Stimulated activated naive CD8-positive, alpha-beta T cell treated with anti-CD3 and anti-CD28 coated beads, Interleukin-15, Interleukin-2, amounts not matched to agents 100 ng/mL and 50 ng/mL, for 24 hours (primary cell): Measurements from ENCODE around the gene FBF1.

Experiments
- H3K27ac Mint-ChIP-seq: one replicate; pipeline ENCODE4 v1.8.0; 2021; ENCODE audit warnings: mild to moderate bottlenecking, mixed read lengths
- H3K27me3 Mint-ChIP-seq: one replicate; pipeline ENCODE4 v1.8.0; 2021; ENCODE audit warnings: mixed read lengths
- H3K36me3 Mint-ChIP-seq: one replicate; pipeline ENCODE4 v1.8.0; 2021; ENCODE audit warnings: low read depth, mixed read lengths
- H3K4me1 Mint-ChIP-seq: one replicate; pipeline ENCODE4 v1.8.0; 2021; ENCODE audit warnings: low read depth, mixed read lengths
- H3K4me3 Mint-ChIP-seq: one replicate; pipeline ENCODE4 v1.8.0; 2021; ENCODE audit warnings: mild to moderate bottlenecking, mixed read lengths
- H3K9me3 Mint-ChIP-seq: one replicate; pipeline ENCODE4 v1.8.0; 2021; ENCODE audit warnings: mixed read lengths

Gene FBF1

DNA sequence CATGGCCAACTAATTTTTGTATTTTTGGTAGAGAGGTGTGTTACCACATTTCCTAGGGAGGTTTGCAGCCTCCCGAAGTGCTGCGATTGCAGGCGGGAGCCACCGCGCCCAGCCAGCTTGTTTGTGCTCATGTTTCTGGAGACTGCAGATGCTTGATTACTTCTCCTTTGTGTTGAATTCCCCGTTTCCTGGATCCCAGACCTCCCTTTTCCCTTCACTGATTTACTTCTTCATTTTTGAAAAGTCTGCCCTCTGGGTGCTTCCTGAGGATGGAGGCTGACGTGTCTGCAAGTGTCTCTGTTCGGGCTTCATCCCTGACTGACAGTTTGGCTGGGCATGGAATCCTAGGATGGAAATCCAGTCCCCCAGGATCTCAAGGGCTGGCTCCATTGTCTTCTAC lies 55.4 kb downstream of the FBF1 start:
- no peaks in the 10 kb centered on the region for H3K27me3 Mint-ChIP-seq
- H3K9me3 Mint-ChIP-seq, result no peaks in the 10 kb centered on the region
- H3K4me3 Mint-ChIP-seq, result no peak overlapping the region
- peaks cover 14% of the 10 kb centered on the region for H3K4me1 Mint-ChIP-seq
- H3K36me3 Mint-ChIP-seq, result peaks cover 10% of the 10 kb centered on the region
- no peak overlapping the region for H3K27ac Mint-ChIP-seq

DNA sequence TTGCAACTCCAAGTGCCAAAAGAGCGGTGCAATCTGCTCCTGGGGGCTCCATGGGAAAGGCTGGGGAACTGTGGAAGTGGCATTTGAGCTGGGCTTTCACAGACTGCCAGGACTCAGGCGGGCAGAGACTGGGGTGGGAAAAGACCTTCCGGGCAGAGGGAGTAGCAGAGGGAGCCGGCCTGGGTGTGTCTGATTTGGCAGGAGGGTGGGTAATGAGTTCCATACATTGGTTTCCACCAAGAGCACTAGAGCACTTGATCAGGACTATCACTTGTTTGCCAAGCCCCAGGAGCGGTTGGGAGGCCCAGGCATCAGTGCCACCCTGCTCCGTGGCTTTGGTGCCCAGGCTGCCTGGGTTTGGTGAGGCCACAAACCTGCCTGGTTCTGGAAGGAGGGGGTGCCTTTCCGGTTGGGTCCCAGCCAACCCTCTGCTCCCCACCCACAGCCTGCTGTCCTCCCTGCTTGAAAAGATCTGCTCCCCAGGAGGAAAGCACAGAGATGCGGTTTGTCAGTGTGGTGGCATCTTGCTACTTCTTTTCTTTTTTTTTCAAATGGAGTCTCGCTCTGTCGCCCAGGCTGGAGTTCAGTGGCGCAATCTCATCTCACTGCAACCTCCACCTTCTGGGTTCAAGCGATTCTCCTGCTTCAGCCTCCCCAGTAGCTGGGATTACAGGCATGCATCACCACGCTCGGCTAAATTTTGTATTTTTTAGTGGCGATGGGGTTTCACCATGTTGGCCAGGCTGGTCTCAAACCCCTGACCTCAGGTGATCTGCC lies 59.0 kb downstream of the FBF1 start:
- no peak overlapping the region for H3K4me3 Mint-ChIP-seq
- H3K27me3 Mint-ChIP-seq, result peaks cover 5% of the 10 kb centered on the region
- H3K9me3 Mint-ChIP-seq, result no peaks in the 10 kb centered on the region
- H3K36me3 Mint-ChIP-seq, result no peaks in the 10 kb centered on the region
- H3K27ac Mint-ChIP-seq, result no peak overlapping the region
- H3K4me1 Mint-ChIP-seq, result peaks cover 14% of the 10 kb centered on the region

DNA sequence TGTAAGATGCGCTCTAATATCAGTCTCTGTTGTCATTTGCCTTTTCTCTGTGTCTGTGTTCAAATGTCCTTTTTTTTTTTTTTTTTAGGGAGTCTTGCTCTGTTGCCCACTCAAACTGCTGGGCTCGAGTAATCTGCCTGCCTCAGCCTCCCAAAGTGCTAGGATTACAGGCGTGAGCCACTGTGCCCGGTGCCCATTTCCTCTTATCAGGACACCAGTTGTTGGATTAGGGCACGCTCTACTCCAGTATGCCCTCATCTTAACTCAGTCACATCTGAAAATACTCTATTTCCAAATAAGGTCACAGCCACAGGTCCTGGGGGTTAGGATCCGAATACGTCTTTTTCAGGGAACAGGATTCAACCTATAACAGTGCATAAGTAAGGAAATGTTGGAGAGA lies 60.6 kb downstream of the FBF1 start:
- peaks cover 5% of the 10 kb centered on the region for H3K27me3 Mint-ChIP-seq
- H3K27ac Mint-ChIP-seq, result no peak overlapping the region
- H3K4me1 Mint-ChIP-seq, result peaks cover 26% of the 10 kb centered on the region
- no peaks in the 10 kb centered on the region for H3K9me3 Mint-ChIP-seq
- no peaks in the 10 kb centered on the region for H3K36me3 Mint-ChIP-seq
- H3K4me3 Mint-ChIP-seq, result no peak overlapping the region

DNA sequence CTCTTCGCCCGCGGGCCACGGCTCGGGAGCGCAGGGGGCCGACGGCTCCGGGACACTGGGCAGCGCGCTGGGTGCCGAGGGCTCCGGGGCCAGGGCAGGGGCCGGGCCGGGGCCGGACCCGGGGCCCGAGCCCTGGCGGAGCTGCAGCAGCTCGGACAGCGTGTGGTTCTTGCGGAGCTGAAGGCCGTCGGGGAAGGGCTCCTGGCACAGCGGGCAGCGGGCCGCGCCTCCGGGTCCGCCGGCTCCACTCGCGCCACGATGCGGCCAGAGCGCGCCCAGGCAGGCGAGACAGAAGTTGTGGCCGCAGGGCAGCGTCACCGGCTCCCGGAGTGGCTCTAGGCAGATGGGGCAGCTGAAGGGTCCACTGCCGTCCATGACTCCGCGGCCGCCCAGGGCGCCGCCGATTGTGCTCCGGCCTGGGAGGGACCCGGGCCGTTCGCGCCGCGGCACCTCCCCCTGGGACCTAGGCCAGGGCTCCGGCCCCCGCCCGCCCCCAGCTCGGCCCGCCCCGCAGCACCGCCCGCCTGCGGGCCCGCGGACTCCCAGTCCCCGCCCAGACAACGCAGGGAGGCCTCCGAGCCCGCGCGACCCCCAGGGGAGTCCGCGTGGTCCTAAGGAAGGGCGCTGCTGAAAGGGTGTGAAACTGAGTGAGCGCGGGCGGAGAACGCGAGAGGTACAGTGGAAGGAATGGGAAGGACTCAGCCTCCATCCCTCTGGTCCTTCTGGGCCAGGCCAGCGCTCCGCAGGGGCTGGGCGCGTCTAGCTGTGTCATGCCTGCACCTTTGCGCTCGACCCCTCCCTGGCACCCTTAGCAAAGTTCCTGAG lies 62.5 kb downstream of the FBF1 start, which contains the start of gene TRIM47:
Gene TRIM47 (minus strand): TSS at position 408 of the 825 bp plus-strand sequence. CDS start 33 bp downstream, at position 375.
- H3K4me1 Mint-ChIP-seq, result peaks cover 26% of the 10 kb centered on the region
- H3K4me3 Mint-ChIP-seq, result peak within 1 kb of the TSS; percentile 85
- no peaks in the 10 kb centered on the region for H3K36me3 Mint-ChIP-seq
- peaks cover 5% of the 10 kb centered on the region for H3K27me3 Mint-ChIP-seq
- peak within 1 kb of the TSS; percentile 86 for H3K27ac Mint-ChIP-seq
- no peaks in the 10 kb centered on the region for H3K9me3 Mint-ChIP-seq

DNA sequence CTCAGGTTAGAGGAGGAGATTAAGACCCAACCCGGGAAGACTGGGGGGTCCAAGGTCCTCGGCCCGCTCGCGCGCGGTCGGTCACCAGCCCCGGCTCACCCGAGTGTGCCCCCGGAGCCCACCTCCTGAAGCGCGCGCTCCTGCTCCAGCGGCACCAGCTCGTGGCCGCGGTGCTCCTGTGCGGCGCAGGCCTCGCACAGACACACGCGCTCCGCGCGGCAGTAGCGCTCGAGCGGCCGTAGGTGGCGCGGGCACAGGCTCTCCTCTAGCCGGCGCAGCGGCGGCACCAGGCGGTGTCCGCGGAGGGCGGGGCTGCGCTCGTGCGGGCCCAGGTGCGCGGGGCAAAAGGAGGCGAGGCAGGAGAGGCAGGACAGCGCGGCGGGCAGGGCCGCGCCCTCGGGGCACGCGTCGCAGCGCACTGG lies 63.1 kb downstream of the FBF1 start:
- peaks cover 26% of the 10 kb centered on the region for H3K4me1 Mint-ChIP-seq
- H3K27ac Mint-ChIP-seq, result peak overlapping the region; percentile 86

DNA sequence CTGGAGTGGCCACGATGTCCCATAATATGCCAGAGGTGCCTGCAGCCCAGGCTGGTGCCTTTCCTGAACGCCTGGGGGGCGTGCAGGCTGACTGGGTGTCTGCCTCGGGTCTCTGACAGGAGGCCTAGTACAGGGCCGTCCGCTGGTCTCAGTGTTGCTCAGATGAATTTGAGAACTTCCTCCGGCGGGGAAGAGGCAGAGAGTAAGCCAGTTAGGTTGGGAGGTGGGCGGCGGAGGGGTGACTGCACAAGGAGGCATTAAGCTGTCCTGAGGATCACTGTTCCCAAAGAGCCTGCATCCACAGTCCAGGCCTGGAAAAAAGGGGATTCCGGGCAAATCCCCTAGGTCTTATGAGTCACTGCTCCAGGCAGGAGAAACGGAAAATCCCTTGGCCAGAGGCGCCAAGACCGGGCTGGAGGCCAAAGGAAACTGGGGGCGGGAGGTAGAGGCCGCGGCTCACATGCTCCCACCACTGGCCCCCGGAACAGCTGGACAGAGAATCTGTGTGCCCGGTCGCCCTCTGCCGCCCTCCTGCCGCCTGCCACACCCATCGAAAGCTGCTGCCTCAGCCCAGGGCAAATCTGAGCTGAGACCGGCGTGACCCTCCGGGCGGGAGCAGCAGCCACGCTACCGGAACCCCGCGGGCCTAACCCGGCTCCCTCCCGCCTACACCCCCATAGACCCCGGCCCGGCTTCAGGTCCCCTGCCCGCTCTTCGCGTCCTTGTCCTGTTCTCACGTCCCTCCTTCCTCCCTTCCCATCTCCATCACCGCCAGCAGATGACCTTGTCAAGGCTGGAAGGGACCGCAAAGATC lies 63.7 kb downstream of the FBF1 start:
- H3K27me3 Mint-ChIP-seq, result peaks cover 5% of the 10 kb centered on the region
- no peaks in the 10 kb centered on the region for H3K36me3 Mint-ChIP-seq
- peak overlapping the region; percentile 86 for H3K27ac Mint-ChIP-seq
- H3K9me3 Mint-ChIP-seq, result no peaks in the 10 kb centered on the region
- H3K4me1 Mint-ChIP-seq, result peaks cover 26% of the 10 kb centered on the region
- H3K4me3 Mint-ChIP-seq, result peak overlapping the region; percentile 85

More for the DNA sequence above, 63.1 kb downstream of the FBF1 start:
- no peaks in the 10 kb centered on the region for H3K9me3 Mint-ChIP-seq
- peaks cover 5% of the 10 kb centered on the region for H3K27me3 Mint-ChIP-seq
- peak overlapping the region; percentile 85 for H3K4me3 Mint-ChIP-seq
- H3K36me3 Mint-ChIP-seq, result no peaks in the 10 kb centered on the region

DNA sequence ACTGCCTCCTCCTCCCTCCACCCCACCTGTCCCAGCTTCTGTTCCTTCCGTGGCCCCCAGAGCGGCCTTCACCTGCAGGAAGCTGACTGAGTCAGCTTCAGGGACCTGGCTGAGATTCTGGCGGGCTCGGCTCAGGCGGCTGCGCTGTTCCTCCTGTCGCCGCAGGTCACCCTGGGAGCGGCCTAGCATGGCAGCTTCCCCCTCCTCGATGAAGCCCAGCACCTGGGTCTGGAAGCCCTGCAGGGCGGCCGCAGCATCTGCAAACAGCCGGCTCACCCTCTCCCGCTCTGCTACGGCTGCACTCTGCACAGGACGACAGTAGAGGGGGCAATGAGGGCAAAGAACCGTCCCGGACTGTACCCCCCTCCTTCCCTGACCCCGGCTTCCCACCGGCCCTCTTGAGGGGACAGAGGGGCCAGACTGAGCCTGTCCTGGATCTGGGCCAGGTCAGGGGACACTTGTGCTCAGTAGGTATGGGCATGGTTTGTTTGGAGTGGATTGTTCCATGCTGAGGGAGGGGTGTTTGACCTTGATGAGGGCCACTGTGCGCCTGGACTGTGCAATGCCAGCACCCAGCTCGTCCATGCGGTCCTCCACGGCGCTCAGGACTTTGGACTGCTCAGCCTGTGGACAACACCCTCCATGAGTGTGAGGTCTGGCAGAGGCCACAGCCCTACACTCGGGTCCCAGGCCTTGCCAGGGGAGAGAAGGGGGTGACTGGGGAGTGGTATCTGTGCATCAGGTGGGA lies 64.5 kb downstream of the FBF1 start:
- Mint-ChIP-seq H3K27ac (peak overlapping the region; percentile 86), H3K4me1 (peaks cover 26% of the 10 kb centered on the region), H3K4me3 (peak overlapping the region; percentile 85), H3K36me3 (no peaks in the 10 kb centered on the region), H3K9me3 (no peaks in the 10 kb centered on the region), H3K27me3 (peaks cover 5% of the 10 kb centered on the region)

DNA sequence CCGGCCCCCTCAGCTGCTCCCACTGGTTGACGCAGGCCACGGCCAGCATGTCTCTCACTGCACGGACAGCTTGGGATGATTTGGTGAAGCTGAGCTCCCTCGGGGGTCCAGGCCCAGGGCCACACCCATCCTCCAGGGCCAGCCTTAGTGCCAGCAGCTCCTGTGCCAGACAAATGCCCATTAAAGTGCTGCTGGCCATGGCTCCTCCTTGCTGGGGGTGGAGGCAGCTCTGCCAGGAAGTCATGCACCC lies 65.0 kb downstream of the FBF1 start:
- peaks cover 5% of the 10 kb centered on the region for H3K27me3 Mint-ChIP-seq
- H3K27ac Mint-ChIP-seq, result peak overlapping the region; percentile 86
- H3K36me3 Mint-ChIP-seq, result no peaks in the 10 kb centered on the region
- no peaks in the 10 kb centered on the region for H3K9me3 Mint-ChIP-seq
- peak overlapping the region; percentile 85 for H3K4me3 Mint-ChIP-seq
- H3K4me1 Mint-ChIP-seq, result peaks cover 26% of the 10 kb centered on the region

DNA sequence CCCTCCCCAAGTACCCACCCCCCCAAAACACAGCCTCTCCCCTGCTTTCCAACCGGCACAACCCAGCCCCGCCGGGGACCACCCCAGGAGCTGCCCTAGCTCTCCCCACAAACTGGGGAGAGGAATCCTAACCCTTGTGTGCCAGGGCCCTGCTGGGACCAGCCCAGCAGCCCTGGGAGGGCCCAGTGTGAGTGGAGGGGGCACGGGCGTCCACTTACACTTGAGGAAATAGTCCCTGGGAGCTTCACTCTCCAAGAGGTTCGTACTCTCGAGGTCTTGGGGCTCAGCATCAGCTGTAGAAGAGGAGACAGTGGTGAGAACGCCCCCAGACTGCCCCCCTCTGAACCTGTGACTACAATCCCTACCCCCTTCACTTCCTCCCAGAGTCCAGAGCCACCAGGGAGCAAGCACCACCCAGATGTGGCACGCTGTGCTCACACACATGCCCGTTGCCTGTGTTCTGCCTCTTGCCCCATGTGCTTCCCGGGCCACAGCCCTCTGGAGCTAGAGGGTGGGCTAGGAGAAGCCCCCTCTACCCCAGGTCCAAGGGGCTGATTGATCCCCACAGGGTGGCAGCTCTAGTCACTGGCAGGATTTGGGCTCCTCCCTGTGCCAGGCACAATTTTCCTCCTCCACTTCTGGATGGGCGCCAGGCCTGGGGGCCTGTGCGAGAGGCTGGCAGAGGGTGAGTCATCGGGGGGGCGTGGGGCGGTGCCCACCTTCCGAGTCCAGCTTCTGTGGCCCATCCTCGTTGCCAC lies 65.5 kb downstream of the FBF1 start:
- peak overlapping the region; percentile 86 for H3K27ac Mint-ChIP-seq
- H3K4me3 Mint-ChIP-seq, result peak overlapping the region; percentile 85
- H3K27me3 Mint-ChIP-seq, result peaks cover 5% of the 10 kb centered on the region
- H3K4me1 Mint-ChIP-seq, result peaks cover 26% of the 10 kb centered on the region
- no peaks in the 10 kb centered on the region for H3K9me3 Mint-ChIP-seq
- H3K36me3 Mint-ChIP-seq, result no peaks in the 10 kb centered on the region

DNA sequence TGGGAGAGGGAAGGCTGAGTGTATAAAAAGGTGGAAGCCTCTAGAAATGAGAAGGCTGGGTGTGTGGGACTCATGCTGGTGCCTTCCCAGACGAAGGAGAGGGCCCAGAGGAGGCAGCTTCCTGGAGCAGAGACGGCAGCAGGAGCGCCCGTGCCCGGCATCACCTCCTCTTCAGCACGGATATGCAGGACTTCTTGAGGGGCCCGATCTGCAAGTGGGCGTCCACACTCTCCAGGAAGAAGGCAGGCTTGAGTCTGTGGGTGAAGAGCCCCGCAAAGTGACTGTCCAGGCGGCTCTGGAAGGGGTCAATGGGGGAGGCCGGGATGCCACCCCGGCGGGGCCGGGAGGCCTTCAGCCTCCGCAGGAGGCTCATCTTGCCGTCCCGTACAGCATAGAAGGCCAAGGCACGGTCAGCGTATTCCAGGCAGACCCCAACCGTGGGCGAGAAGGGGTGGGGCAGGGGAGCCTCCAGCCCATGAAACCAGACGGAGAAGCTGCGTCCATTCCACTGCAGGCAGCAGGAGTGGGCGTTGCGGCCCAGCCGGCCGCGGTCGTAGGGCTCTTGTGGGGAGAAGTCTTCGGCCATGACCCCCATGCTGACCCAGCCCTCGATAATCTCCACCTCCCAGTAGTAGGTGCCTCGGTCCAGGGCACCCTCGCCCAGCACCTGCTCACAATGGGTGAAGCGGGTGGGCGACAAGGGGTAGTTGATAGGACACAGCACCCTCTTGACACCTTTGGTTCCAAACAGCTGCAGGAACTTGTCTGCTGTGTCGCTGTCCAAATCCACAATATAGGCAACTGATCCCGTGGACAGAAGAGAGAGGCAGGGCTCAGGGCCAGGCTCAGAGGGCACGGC lies 66.3 kb downstream of the FBF1 start:
- Mint-ChIP-seq H3K36me3 (no peaks in the 10 kb centered on the region), H3K27me3 (no peaks in the 10 kb centered on the region), H3K27ac (no peak overlapping the region), H3K4me3 (no peak overlapping the region), H3K4me1 (peaks cover 26% of the 10 kb centered on the region), H3K9me3 (no peaks in the 10 kb centered on the region)

DNA sequence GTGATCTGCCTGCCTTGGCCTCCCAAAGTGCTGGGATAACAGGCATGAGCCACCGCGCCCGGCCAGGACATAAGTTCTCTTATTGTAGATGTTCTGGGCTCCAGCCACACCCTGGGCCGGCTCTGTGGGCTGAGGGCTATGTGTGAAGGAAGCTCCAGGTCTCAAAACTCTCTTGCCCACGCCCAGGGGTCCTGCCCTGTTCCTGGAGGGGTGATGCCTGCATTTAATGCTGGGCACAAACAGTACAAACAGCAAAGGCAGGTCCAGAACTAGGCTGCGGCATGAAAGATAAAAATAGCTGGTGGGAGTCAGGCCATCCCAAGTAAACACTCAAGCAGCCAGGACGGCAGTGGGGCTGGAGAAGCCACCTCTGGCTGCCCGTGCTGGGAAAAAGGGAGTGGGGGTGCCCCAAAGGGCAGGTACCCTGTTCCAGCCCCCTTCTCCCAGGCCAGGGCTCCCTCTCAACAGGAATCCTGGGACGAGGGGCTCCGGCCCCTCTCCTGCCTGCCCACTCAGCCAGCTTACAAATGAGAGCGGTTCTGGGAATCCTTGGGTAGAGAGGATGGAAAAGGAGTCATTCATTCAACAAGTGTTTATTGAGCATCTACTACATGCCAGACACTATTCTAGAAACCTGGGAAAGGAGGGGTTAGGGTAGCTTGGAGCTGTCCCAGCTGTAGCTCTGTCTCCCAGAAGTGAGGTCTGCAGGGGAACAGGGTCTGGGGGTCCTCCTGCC lies 67.1 kb downstream of the FBF1 start:
- H3K27me3 Mint-ChIP-seq, result no peaks in the 10 kb centered on the region
- H3K4me3 Mint-ChIP-seq, result no peak overlapping the region
- no peak overlapping the region for H3K27ac Mint-ChIP-seq

DNA sequence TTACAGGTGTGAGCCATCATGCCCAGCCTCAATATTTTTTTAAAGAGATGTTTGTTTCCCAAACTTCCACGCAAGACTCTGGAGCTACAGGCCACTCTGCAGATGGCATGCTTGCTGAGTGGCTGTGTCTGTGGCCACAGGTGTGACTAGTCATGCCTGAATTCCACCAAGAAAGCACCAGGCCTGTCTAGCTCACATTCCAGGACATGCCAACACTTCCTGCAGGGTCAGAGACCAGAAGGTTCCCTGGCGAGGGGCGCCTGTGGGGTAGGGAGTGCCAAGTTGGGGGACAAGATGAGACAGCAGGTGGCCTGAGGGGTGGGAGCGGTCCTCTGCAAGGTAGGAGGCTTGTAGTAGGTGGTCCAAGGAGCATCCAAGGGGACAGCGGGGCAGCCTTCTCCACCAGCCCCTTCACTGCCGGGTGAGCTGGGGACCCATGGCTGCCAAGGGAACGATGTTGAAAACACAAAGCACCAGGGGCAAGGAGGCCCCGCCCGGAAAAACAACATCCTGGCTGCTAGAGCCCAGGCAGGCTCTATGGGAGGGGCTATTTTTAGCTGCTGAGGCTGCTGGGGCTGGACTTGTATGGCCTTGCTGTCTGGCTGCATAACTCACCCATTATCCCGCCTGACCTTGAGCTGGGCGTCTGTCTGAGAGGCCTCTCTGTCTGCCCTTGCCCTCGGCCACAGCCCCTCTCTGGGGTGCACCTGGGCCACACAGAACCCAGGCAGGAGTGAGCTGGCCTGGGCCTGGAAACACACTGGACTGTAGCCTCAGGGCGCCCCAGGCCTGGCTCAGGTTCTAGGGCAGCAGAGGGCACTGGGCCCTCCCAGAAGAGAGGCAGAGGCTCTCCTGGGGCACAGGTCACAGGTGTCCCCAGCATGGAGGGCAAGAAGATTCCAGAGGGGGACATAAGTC lies 68.1 kb downstream of the FBF1 start:
- no peaks in the 10 kb centered on the region for H3K36me3 Mint-ChIP-seq
- no peaks in the 10 kb centered on the region for H3K9me3 Mint-ChIP-seq
- H3K4me3 Mint-ChIP-seq, result no peak overlapping the region
- H3K4me1 Mint-ChIP-seq, result peaks cover 20% of the 10 kb centered on the region
- H3K27me3 Mint-ChIP-seq, result no peaks in the 10 kb centered on the region
- H3K27ac Mint-ChIP-seq, result peak overlapping the region; percentile 21

More for the DNA sequence above, 67.1 kb downstream of the FBF1 start:
- H3K4me1 Mint-ChIP-seq, result peaks cover 23% of the 10 kb centered on the region
- no peaks in the 10 kb centered on the region for H3K36me3 Mint-ChIP-seq
- no peaks in the 10 kb centered on the region for H3K9me3 Mint-ChIP-seq
